ENCODE results near the gene NOS1. TPM values are rescaled to one million over a fixed set of nuclear protein-coding genes. Genes with fewer than 3 reads are reported as not detected.

NOS1 gene
- polyA plus RNA-seq, 1 donor from 2014 or later, result not detected

DNA sequence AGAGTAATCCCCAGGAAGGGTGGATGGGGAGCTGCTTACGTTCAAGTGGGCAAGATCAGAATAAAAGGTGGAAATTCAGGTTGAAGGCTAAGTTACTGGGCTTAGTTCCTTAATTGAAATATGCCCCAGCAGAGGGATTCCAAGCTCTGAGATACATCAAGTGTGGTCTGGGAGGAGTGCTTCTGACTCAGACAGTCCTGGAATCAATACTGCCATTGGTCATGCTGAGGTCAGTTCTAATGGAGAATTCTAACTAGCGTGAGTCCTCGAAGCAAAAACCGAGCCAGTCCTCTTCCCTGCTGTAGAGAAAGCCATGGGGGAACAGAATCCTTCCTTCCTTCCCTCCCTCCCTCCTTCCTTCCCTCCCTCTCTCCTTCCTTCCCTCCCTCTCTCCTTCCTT lies 39.9 kb downstream of the NOS1 start:
- Histone ChIP-seq H3F3A (ENCODE audit: insufficient read depth, low read length, poor library complexity, severe bottlenecking) (no peaks in the 10 kb centered on the region), H3K9ac (ENCODE audit: low read length) (no peak overlapping the region), H4K20me1 (ENCODE audit: insufficient read depth) (no peaks in the 10 kb centered on the region), H3K27me3 (ENCODE audit: insufficient read depth, low read depth, low read length) (peaks cover 5% of the 10 kb centered on the region), H3K4me3 (ENCODE audit: low read length) (no peak overlapping the region), H3K9me3 (ENCODE audit: low read length) (no peaks in the 10 kb centered on the region), H3K79me2 (replicated peaks; ENCODE audit: insufficient read depth, low read length) (no peaks in the 10 kb centered on the region), H3K4me2 (ENCODE audit: low read length) (no peak overlapping the region), H3K27ac (ENCODE audit: low read length) (no peak overlapping the region), H3K36me3 (ENCODE audit: insufficient read depth, low read length) (no peaks in the 10 kb centered on the region), H2AFZ (ENCODE audit: low read depth, low read length) (no peak overlapping the region), H3K9me2 (ENCODE audit: insufficient read depth, low read length) (no peaks in the 10 kb centered on the region)
- TF ChIP-seq EZH2 (IDR thresholded peaks at IDR 0.05; ENCODE audit: borderline replicate concordance, insufficient read depth, low read length, poor library complexity, severe bottlenecking), result no peak
- TF ChIP-seq CTCF (IDR thresholded peaks at IDR 0.05; ENCODE audit: poor library complexity, severe bottlenecking), result no peak
- no peak for TF ChIP-seq REST (IDR thresholded peaks at IDR 0.05; ENCODE audit: borderline replicate concordance)
- TF ChIP-seq MXI1 (conservative IDR thresholded peaks at IDR 0.05; ENCODE audit: poor library complexity, severe bottlenecking), result no peak
- no peak for TF ChIP-seq TAF1 (IDR thresholded peaks at IDR 0.05; ENCODE audit: low read depth)
- no peak for TF ChIP-seq RAD21 (conservative IDR thresholded peaks at IDR 0.05)
- TF ChIP-seq SMC3 (conservative IDR thresholded peaks at IDR 0.05; ENCODE audit: poor library complexity), result no peak
- no peak for TF ChIP-seq EP300 (conservative IDR thresholded peaks at IDR 0.05; ENCODE audit: poor library complexity, severe bottlenecking)
- no peak for TF ChIP-seq POLR2AphosphoS5 (IDR thresholded peaks at IDR 0.05)

- H3K9ac ChIP-seq (ENCODE audit: low read length), result no peak overlapping the region
- no peak overlapping the region for H2AFZ ChIP-seq (ENCODE audit: low read depth, low read length)
- peaks cover 5% of the 10 kb centered on the region for H3K27me3 ChIP-seq (ENCODE audit: insufficient read depth, low read depth, low read length)
- no peaks in the 10 kb centered on the region for H3K79me2 ChIP-seq (replicated peaks; ENCODE audit: insufficient read depth, low read length)
- H3K4me3 ChIP-seq (ENCODE audit: low read length), result no peak overlapping the region
- H3F3A ChIP-seq (ENCODE audit: insufficient read depth, low read length, poor library complexity, severe bottlenecking), result no peaks in the 10 kb centered on the region
- no peaks in the 10 kb centered on the region for H3K9me2 ChIP-seq (ENCODE audit: insufficient read depth, low read length)
- H3K9me3 ChIP-seq (ENCODE audit: low read length), result peaks cover 2% of the 10 kb centered on the region
- no peak overlapping the region for H3K4me2 ChIP-seq (ENCODE audit: low read length)
- TF ChIP-seq EP300 (conservative IDR thresholded peaks at IDR 0.05; ENCODE audit: poor library complexity, severe bottlenecking) (no peak), CTCF (IDR thresholded peaks at IDR 0.05; ENCODE audit: poor library complexity, severe bottlenecking) (no peak), REST (IDR thresholded peaks at IDR 0.05; ENCODE audit: borderline replicate concordance) (no peak), RAD21 (conservative IDR thresholded peaks at IDR 0.05) (no peak), POLR2AphosphoS5 (IDR thresholded peaks at IDR 0.05) (no peak), TAF1 (IDR thresholded peaks at IDR 0.05; ENCODE audit: low read depth) (no peak), EZH2 (IDR thresholded peaks at IDR 0.05; ENCODE audit: borderline replicate concordance, insufficient read depth, low read length, poor library complexity, severe bottlenecking) (no peak), MXI1 (conservative IDR thresholded peaks at IDR 0.05; ENCODE audit: poor library complexity, severe bottlenecking) (no peak), SMC3 (conservative IDR thresholded peaks at IDR 0.05; ENCODE audit: poor library complexity) (no peak)
- no peaks in the 10 kb centered on the region for H4K20me1 ChIP-seq (ENCODE audit: insufficient read depth)
- H3K36me3 ChIP-seq (ENCODE audit: insufficient read depth, low read length), result no peaks in the 10 kb centered on the region
- H3K27ac ChIP-seq (ENCODE audit: low read length), result no peak overlapping the region
Observed at GRCh38 chr12:117318591-117318990, 42.8 kb downstream of the NOS1 start.
